ENCODE results near the gene ANXA6. TPM values are rescaled to one million over a fixed set of nuclear protein-coding genes. Genes with fewer than 3 reads are reported as not detected.

The ANXA6 gene
- 465 and 500 TPM in 2 replicates for total RNA-seq

GRCh38 chr5:151157426-151158286 is at the start of gene ANXA6:
ANXA6 (minus strand) TSS chr5:151157779; CDS start chr5:151147901, 9,878 bp downstream.

DNA sequence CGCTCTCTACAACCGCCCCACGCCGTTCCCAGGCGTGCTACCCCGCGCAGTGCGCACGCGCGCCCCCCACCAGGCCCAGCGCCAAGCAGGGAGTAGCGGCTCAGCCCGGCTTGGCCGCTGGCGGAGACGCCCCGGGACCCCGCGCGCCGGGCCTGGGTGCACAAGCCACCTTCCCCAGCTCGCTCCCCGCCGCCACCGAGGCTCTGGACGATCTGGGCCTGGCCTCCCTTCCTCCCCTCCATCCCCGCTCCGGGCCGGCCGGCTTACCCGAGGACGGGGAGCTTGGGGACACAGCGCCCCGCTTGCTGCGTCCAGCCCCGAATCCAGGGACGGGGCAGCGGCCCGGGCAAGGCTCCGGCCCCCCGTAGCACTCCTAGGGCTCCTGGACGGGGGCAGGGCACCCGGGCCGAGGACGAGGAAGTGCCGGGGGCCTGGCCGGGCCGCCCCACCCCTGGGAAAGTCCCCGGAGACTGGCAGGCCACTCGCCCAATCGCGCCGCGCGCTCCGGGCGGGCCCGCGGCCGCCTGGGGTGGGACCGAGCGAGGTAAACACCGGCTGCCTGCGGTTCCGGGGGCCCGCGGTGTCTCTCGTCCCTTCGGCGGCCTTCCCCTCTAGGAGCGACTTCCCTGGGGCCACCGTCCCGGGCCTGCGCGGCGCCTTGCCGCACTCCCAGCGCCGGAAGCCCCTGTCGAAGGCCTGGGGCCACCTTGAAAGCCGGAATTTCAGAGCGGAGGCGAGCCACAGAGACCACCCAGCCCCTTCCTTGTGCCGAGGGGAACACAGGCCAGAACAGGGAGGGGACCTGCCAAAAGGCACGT is 76.8 kb downstream of the ANXA6 start, which contains the start of gene TNIP1:
Gene TNIP1 (minus strand): TSS at position 422 of the 818 bp plus-strand sequence. CDS start 15,939 bp downstream, outside the sequence.

Other genes starting within 250 kb of the ANXA6 start
- gene GPX3, start 137.2 kb downstream of the ANXA6 start, total RNA-seq = 21.5 and 26.4 TPM in 2 replicates
- gene TNIP1, start 76.7 kb downstream of the ANXA6 start, total RNA-seq = 44.8 and 51.9 TPM in 2 replicates
- gene CCDC69, start 66.3 kb upstream of the ANXA6 start, total RNA-seq = 0.93 and 1.3 TPM in 2 replicates
- gene GM2A, start 95.4 kb upstream of the ANXA6 start, total RNA-seq = 27.0 and 35.7 TPM in 2 replicates
- not detected in 2 replicates for gene SLC36A3, start 146.0 kb upstream of the ANXA6 start, total RNA-seq
- gene SLC36A2, start 189.8 kb upstream of the ANXA6 start, total RNA-seq = not detected in 2 replicates

All from aortic smooth muscle cell (primary cell).